Stomach (tissue), 9 donors: ENCODE results near the gene IL17RC. TPM values are rescaled to one million over a fixed set of nuclear protein-coding genes. Genes with fewer than 3 reads are reported as not detected.

Source experiments
- DNase-seq, 2 donors: peaks; one replicate each; pipeline versions ENCODE4 v3.0.0 to v3.0.0-alpha.2; 2013 to 2019
- H3K27ac ChIP-seq, 5 donors: fragments of 200-600 bp in 4 of 5; sonication (generic) in 4 of 5; one replicate each; pipeline ENCODE4 v1.5.1; 2013 to 2019; ENCODE audit warnings: mild to moderate bottlenecking in 1 of 5, moderate library complexity in 1 of 5
- H3K27me3 ChIP-seq, 3 donors: fragments of 200-600 bp; sonication (generic); one replicate each; pipeline ENCODE4 v1.5.1; 2017 to 2019; ENCODE audit warnings: mixed run types in 1 of 3
- H3K36me3 ChIP-seq, 4 donors: fragments of 200-600 bp; sonication (generic); 1 replicate in 3 of 4; 2 replicates in 1 of 4; pipeline ENCODE4 v1.5.1; 2016 to 2019
- H3K4me1 ChIP-seq, 4 donors: fragments of 200-600 bp; sonication (generic); one replicate each; pipeline ENCODE4 v1.5.1; 2016 to 2019
- H3K4me3 ChIP-seq, 4 donors: fragments of 200-600 bp; sonication (generic) in 3 of 4; one replicate each; pipeline ENCODE4 v1.5.1; 2016 to 2019; ENCODE audit warnings: mild to moderate bottlenecking in 1 of 4
- H3K9me3 ChIP-seq, 4 donors: fragments of 200-600 bp; sonication (generic); one replicate each; pipeline ENCODE4 v1.5.1; 2016 to 2019
- CTCF ChIP-seq, 7 experiments: fragments of 450-650 bp in 4 of 7; fragments of 200-600 bp in 3 of 7; sonication (generic) in 3 of 7; IDR thresholded peaks; one replicate each; pipeline ENCODE4 v1.5.1; 2016 to 2019; ENCODE audit warnings: antibody characterized with exemption in 7 of 7, control low read depth in 2 of 7, mild to moderate bottlenecking in 1 of 7
- EP300 ChIP-seq: sonication (generic); formaldehyde crosslinking; IDR thresholded peaks from one replicate; pipeline ENCODE4 v1.6.1; 2017; ENCODE audit warnings: antibody characterized with exemption
- POLR2A ChIP-seq, 4 donors: fragments of 450-650 bp; IDR thresholded peaks; one replicate each; pipeline ENCODE4 v1.6.1; 2016; ENCODE audit warnings: antibody characterized with exemption in 4 of 4, control low read depth in 2 of 4, mild to moderate bottlenecking in 1 of 4, moderate library complexity in 1 of 4
- POLR2AphosphoS5 ChIP-seq, 3 donors: sonication (generic); formaldehyde crosslinking; IDR thresholded peaks; one replicate each; pipeline ENCODE4 v1.6.1; 2016; ENCODE audit warnings: antibody characterized with exemption in 3 of 3
- WGBS, 5 donors: extraction: QIAGEN DNeasy Blood & Tissue Kit in 3 of 5; methylation state at CpG; one replicate each; pipeline versions ENCODE4 v1.1.5 to v1.1.7; 2013 to 2018; 5-methylcytosine and 5-hydroxymethylcytosine counted together
- intact Hi-C: fragments of 100-400 bp; cut with DNase I; formaldehyde crosslinking; loops from one replicate; pipeline ENCODE4 v1.15.1; 2023; ENCODE audit warnings: low total_unique reads
- polyA plus RNA-seq, 3 donors: library from polyadenylated mRNA; stranded (reverse); fragments of 200-250 nt; gene quantifications; one replicate each; pipeline ENCODE4 v1.2.3, GENCODE V29; 2013
- total RNA-seq, 5 donors: library from RNA; depleted of rRNA; stranded (reverse); fragments of >200 nt; gene quantifications; one replicate each; pipeline versions ENCODE4 v1.1.0 to v1.2.3, GENCODE V29; 2014 to 2016
- donor health status: healthy with polysubstance abuse.
- donor health status: Bipolar disorder and iron deficiency.
- donor health status: healthy.

Gene IL17RC
- total and polyA plus RNA-seq, 8 donors: 20.1 to 284 (median 33.1) TPM

GRCh38 chr3:9948586-9948985 is 31.7 kb downstream of the IL17RC start:
- Histone ChIP-seq H3K27ac (no peak overlapping the region), H3K4me1 (peaks cover 14 to 47% (median 40%) of the 10 kb centered on the region in 4 donors), H3K27me3 (no peaks in the 10 kb centered on the region), H3K9me3 (no peaks in the 10 kb centered on the region), H3K4me3 (no peak overlapping the region), H3K36me3 (peaks cover 0 to 19% (median 15%) of the 10 kb centered on the region in 4 donors)
- TF ChIP-seq POLR2A (IDR thresholded peaks at IDR 0.05): no peak
- no peak for TF ChIP-seq POLR2AphosphoS5 (IDR thresholded peaks at IDR 0.05)
- TF ChIP-seq CTCF (IDR thresholded peaks at IDR 0.05): no peak
- no peak for TF ChIP-seq EP300
- intact Hi-C loops: no loop called here
- DNase-seq: no peak
- WGBS, 5 donors: 90 to 93% (median 91%) methylated on average over 3 of the region's 3 CpGs

DNA sequence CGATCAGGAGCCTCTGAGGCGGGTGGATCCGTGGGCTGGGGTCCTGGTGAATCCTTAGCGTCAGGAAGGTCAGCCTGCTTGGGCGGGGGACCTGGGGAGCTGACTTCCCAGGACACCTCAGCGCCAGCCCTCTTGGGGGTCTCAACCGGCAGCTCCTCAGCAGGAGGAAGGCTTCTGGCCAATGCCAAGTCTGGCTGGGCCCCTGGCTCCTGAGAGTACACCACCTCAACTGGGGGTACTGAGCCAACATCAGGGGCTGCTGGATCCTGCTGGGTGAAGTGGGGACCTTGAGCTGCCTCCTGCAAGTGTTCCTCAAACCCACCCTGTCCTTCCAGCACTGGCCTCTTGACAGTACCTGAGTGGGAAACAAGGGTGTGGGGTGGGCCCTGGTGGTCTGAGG is 32.2 kb downstream of the IL17RC start:
- TF ChIP-seq CTCF (IDR thresholded peaks at IDR 0.05): no peak
- TF ChIP-seq POLR2AphosphoS5 (IDR thresholded peaks at IDR 0.05): no peak
- no peak for TF ChIP-seq EP300
- no peak for TF ChIP-seq POLR2A (IDR thresholded peaks at IDR 0.05)
- Histone ChIP-seq H3K27me3 (no peaks in the 10 kb centered on the region), H3K4me3 (no peak overlapping the region), H3K4me1 (peaks cover 14 to 47% (median 40%) of the 10 kb centered on the region in 4 donors), H3K27ac (no peak overlapping the region), H3K9me3 (no peaks in the 10 kb centered on the region), H3K36me3 (peaks cover 0 to 14% (median 9%) of the 10 kb centered on the region in 4 donors)
- DNase-seq: no peak
- WGBS, 5 donors: 88 to 96% (median 92%) methylated on average over 5 to 7 of the region's 7 CpGs
- intact Hi-C loops: no loop called here

DNA sequence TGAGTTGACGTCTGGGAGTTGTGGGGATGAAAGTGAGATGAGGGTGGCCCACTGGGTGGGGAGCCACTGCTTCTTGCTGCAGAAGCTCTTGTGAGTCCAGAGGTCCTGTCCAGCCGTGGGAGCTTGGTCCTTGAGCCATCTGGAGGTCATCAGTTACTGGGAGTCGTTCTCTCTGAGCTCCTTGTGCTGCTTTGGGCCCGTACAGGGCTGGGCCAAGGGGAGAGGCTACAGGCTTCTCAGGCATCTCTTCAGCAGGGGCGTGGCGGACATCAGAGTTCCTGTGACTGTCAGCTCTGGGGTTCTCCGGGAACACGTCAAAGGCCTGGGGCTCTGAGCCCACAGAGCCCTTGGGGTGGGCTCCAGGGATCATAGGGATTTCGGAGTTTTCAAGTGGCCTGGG is 32.7 kb downstream of the IL17RC start:
- intact Hi-C loops: no loop called here
- Histone ChIP-seq H3K4me3 (no peak overlapping the region), H3K36me3 (peaks cover 0 to 9% (median 4%) of the 10 kb centered on the region in 4 donors), H3K4me1 (peaks cover 14 to 49% (median 42%) of the 10 kb centered on the region in 4 donors), H3K27ac (no peak overlapping the region), H3K9me3 (no peaks in the 10 kb centered on the region), H3K27me3 (no peaks in the 10 kb centered on the region)
- TF ChIP-seq POLR2AphosphoS5 (IDR thresholded peaks at IDR 0.05) (no peak), EP300 (no peak), CTCF (IDR thresholded peaks at IDR 0.05) (no peak), POLR2A (IDR thresholded peaks at IDR 0.05) (no peak)
- 59 to 90% (median 86%) methylated on average over 4 to 9 of the region's 9 CpGs for WGBS, 5 donors
- DNase-seq: no peak

DNA sequence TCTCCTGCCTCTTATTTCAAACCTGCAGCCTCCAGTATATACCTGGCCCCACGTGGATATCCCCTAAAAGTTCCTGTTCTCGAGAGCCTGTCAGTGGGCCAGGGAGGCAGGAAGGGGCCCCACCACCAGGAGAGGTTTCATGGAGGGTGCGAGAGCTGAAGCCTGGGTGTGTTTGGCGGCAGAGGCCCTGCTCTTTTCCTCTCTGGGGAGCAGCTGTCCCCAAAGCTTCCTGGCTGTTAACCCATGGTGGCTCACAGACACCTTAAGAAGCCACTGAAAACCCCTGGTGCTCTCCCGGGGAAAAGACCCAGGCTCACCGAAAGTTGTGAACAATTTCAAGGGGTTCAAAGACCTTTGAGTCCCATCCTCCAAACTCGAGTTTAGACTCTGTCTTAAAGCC is 34.2 kb downstream of the IL17RC start:
- H3K27me3 ChIP-seq: no peaks in the 10 kb centered on the region
- intact Hi-C loops: no loop called here
- 32 to 48% (median 41%) methylated on average over 7 of the region's 7 CpGs for WGBS, 5 donors
- H3K4me3 ChIP-seq: no peak overlapping the region
- no peaks in the 10 kb centered on the region for H3K9me3 ChIP-seq
- DNase-seq: no peak
- peaks cover 14 to 54% (median 41%) of the 10 kb centered on the region in 4 donors for H3K4me1 ChIP-seq
- no peak overlapping the region for H3K27ac ChIP-seq
- TF ChIP-seq POLR2AphosphoS5 (IDR thresholded peaks at IDR 0.05) (no peak), CTCF (IDR thresholded peaks at IDR 0.05) (no peak), POLR2A (IDR thresholded peaks at IDR 0.05) (no peak), EP300 (no peak)
- peaks cover 0 to 8% (median 2%) of the 10 kb centered on the region in 4 donors for H3K36me3 ChIP-seq
